GM19468 (cell line): ENCODE data around the gene CLCN5.

Source experiments
- ATAC-seq: cut with Tn5 transposase; IDR thresholded peaks from one replicate; pipeline ENCODE4 v1.9.1; 2021; ENCODE audit warnings: mild to moderate bottlenecking, moderate library complexity, moderate number of reproducible peaks; ENCODE audit not compliant: unreplicated experiment; ENCODE audit errors: extremely low read depth

CLCN5 gene

GRCh38 chrX:49930039-49930438 lies 7.6 kb downstream of the CLCN5 start:
- no peak for ATAC-seq

DNA sequence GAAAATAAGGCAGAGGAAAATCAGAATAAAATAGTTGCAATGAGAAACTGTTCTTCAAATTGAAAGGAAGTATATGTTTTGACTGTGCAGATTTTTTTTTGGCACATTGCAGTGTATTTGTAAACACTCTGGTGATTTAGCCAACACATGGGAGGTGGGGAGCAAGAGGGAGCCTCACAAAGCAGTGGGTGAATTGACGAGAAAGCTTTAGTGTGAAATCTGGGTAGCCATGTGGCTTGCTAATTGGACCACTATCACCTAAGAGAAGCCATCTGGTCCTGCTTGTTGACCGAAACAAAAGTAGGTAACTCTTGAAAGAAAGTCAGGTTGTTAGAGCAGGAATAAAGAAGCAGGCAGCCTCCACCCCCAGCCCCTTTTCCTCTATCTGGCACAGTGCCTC lies 10.4 kb downstream of the CLCN5 start:
- ATAC-seq, result no peak

DNA sequence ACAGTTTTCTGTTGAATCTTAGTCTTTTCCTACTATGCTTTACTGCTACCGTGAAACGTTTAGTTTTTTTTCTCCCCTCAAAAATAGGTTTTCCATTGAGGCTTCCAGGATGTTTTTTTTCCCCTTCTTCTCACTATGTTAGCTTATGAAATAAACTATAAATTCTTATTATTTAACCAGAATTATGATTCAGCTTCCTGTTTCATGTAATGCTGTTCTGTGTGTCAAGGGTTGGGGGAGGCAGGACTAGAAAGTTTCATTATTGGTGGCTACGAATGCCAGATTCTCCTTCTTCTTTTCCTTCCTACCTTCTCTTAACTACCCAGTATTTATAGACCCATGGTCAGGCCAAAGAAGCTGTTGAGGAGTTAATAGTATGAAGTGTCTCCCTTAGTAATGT lies 11.8 kb downstream of the CLCN5 start:
- no peak for ATAC-seq

- ATAC-seq, result no peak
Measured at GRCh38 chrX:49934729-49935128, 12.3 kb downstream of the CLCN5 start.

DNA sequence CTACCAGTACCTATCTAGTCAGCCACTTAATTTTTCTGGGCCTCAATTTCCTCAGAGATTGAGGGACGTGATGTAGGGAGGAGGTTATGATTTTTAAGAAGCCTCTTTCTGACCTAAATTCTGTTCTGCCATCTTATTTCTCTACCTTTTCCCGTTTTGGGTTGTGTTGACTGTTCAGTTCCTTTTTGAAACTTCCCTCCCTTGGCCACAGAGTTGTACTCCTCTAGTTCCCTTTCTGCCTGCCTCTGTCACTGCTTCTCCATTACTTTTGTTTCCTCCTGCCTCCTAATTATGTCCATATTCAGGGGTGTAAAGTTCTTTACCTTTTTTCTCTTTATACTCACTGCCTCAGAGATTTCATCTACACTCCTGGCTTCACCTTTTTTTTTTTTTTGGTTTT lies 25.4 kb downstream of the CLCN5 start:
- ATAC-seq, result no peak

DNA sequence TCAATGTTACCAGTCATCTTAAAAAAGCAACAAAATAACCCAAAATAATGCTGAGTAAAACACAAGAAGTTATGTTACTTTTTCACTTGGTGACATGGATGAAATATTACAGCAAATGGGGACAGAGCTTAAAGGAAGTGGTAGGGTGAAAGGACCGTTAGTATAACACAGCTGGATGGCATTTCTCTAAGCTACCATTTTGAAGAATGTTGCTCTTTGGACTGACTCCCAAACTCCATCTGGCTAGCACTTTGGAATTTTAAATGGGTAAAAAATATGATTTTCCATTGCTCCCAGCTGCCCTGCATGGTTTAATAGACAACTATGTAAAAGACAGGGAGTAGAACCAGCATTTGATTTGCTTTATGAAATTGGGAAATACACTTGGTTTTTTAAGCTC lies 27.6 kb downstream of the CLCN5 start:
- ATAC-seq, result no peak

GRCh38 chrX:49951524-49952193 lies 29.3 kb downstream of the CLCN5 start:
- ATAC-seq, result no peak

DNA sequence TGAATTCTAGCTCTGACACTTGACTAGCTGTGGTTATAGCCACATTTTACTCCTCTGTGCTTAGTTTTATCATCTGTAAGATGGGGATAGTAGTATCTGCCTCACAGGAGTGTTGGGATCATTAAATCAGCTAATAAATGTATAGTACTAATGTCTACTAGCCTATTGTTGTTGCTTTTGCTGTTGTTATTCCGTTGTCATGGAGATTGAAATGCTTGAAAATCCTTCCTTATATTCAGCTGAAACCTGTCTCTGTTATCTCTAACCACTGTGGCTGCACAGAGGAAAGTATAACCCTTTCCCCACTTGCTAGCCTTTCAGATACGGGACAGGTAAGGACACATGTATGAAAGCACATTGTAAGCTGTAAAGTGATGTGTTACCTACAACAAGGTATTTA lies 33.9 kb downstream of the CLCN5 start:
- no peak for ATAC-seq

DNA sequence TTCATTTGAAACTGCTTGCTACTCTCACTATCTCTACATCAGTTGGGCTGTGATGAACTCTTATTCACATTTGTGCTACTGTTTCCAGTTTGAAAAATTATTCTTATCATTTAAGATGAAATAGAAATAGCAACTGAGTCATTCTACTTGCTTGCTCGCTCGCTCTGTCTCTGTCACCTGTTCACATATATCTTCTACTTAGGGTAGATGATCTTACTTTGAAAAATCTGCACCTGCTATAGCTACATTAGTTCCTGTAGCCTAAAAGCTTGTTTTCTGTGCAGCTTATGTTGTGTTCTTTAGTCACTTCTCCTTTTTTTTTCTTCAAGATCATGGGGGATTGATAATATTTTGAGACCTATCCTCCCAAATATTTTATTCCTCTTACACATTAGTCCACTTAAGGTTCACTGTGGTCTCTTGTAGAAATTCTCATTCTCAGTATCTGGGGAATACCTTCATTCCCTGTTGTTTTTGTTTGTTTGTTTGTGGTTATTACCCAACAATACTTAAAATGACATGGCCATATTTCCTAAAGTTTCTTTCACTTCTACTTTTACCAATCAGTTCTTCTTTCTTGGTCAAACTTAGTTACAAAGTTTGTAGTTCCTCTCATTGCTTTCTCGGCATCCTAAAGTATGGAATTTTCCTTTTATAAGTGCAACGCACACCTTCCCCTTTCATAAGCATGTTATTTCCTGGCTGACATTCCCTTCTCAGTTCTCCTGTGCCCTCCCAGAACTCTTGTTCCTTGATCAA lies 36.5 kb downstream of the CLCN5 start:
- ATAC-seq, result no peak

DNA sequence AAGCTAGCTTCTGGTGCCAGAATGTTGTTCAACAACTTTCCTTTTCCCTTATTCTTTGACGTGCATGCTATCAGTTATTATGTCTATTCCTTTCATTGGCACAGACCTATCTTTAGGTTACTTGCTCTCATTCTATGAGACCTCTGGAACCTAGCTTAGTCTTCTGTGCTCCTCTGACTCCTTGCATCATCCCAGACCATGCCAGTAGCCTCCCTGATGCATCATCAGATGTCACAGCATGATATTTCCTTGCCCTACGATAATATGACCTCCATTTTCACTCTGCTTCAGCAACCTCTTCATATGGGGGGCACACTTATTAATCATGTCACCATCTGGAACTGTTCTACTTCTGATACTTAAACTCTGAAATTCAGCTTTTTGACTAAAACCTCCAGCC lies 37.2 kb downstream of the CLCN5 start:
- no peak for ATAC-seq

GRCh38 chrX:49960061-49960460 lies 37.7 kb downstream of the CLCN5 start:
- ATAC-seq, result no peak

- ATAC-seq, result no peak
Measured at GRCh38 chrX:49970674-49971073, 48.3 kb downstream of the CLCN5 start.

GRCh38 chrX:49972328-49972860 lies 50.0 kb downstream of the CLCN5 start:
- no peak for ATAC-seq

GRCh38 chrX:49976682-49977197 lies 54.3 kb downstream of the CLCN5 start:
- ATAC-seq, result no peak

DNA sequence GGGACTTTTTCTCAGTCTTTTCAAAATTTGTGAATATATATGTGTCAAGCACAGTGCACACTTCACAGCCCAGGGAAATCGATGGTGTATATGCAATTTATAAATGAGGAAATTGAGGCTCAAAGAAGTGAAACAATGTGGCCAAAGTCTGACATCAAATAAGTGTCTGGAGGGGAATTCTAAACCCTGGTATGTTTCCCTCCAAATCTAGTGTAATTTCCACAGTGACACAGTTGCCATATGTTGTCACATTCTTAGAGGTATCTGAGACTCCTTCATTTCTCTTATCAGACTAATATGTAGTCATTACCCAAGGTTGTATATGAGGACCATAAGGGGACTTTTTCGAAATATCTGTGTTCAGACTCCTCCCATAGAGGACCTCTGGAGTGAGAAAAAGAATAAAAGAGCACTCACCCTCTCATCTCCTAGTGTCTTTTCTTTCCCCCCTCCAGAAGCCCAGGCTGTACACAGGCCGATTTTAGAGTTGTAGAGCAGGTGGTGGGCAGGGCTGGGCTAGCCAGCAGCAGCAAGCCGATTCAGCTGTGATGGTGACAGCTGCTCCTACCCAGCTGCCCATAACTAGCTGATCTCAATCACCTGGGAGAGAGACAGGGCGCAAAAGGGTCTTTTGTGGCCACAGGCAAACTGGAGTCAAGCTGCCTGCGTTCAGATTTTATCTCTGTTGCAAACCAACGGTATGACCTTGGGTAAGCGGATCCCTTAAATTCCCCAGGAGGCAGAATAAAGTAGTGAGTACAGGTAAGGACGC lies 55.1 kb downstream of the CLCN5 start:
- no peak for ATAC-seq

GRCh38 chrX:49978176-49978575 lies 55.8 kb downstream of the CLCN5 start:
- ATAC-seq, result no peak

- no peak for ATAC-seq
Measured at GRCh38 chrX:49986058-49986457, 63.7 kb downstream of the CLCN5 start.

DNA sequence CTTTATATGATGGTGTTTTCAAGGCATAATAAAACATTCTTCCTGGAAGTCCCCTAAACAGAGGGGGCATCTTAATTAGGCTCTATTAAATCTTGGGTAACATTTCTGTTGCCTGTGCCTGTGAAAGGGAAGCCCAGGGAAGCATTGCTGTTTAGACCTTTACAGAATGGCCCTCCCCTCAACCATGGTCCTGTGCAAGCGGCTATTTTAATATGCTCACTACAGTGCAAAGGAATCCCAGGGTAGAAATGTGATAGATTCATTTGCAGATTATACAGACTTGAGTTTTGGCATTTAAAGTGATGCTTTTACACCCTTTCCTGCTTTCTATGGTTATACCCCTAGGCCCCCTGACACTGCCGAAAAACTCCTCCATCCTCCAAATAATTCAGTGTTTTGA lies 65.3 kb downstream of the CLCN5 start:
- no peak for ATAC-seq

DNA sequence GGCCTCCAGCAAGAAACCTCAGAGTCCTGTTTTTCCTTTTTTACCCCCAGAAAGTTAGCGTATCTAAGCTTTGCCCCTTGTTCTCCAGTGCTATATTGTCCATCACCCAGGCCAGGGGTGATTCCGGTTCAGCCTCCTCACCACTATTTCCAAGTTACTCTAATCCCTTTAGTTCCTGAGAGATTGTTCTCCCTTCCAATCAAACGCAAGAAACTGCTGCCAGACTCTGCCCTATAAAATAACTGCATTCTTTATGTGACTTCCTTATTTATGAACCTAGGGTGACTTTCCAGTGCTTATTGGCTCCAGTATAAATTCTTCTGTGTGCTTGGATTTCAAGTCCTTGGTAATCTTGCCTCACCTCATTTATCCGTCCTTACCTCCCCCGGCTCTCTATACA lies 65.7 kb downstream of the CLCN5 start:
- ATAC-seq, result no peak

GRCh38 chrX:49991758-49992157 lies 69.4 kb downstream of the CLCN5 start:
- no peak for ATAC-seq

GRCh38 chrX:49992853-49993252 lies 70.5 kb downstream of the CLCN5 start:
- ATAC-seq, result no peak
